HepG2 (cell line): Measurements from ENCODE around the gene FSCN2. TPM values are rescaled to one million over a fixed set of nuclear protein-coding genes. Genes with fewer than 3 reads are reported as not detected.

ENCODE experiments used
- ATF6 ChIP-seq: sonication (generic); formaldehyde crosslinking; conservative IDR thresholded peaks from 2 replicates; pipeline ENCODE4 v1.4.0; 2020; ENCODE audit warnings: missing genetic modification reagents
- BHLHE40 ChIP-seq: IDR thresholded peaks from 2 replicates; pipeline ENCODE4 v1.6.1; 2011; ENCODE audit warnings: low read length, improper control_type of control experiment
- CBX5 ChIP-seq: sonication (generic); formaldehyde crosslinking; IDR thresholded peaks from 2 replicates; pipeline ENCODE4 v1.4.0; 2020; ENCODE audit warnings: missing genetic modification reagents, borderline replicate concordance
- EEA1 ChIP-seq: sonication (generic); formaldehyde crosslinking; IDR thresholded peaks from 2 replicates; pipeline ENCODE4 v1.5.1; 2020; ENCODE audit warnings: mild to moderate bottlenecking, missing genetic modification reagents, borderline replicate concordance
- HBP1 ChIP-seq: IDR thresholded peaks from 2 replicates; pipeline ENCODE4 v1.6.1; 2016; ENCODE audit warnings: low read depth, control low read depth
- HNRNPLL ChIP-seq: fragments of 200-400 bp; formaldehyde crosslinking; IDR thresholded peaks from 2 replicates; pipeline ENCODE4 v1.6.1; 2017; ENCODE audit warnings: mild to moderate bottlenecking, low read depth, low read length; ENCODE audit not compliant: poor library complexity, severe bottlenecking
- KDM5B ChIP-seq: sonication (generic); formaldehyde crosslinking; IDR thresholded peaks from 2 replicates; pipeline ENCODE4 v1.4.0; 2020; ENCODE audit warnings: missing genetic modification reagents, mild to moderate bottlenecking, borderline replicate concordance
- NFAT5 ChIP-seq: sonication (generic); formaldehyde crosslinking; IDR thresholded peaks from 2 replicates; pipeline ENCODE4 v1.4.0; 2020; ENCODE audit warnings: missing genetic modification reagents
- PAWR ChIP-seq: sonication (generic); formaldehyde crosslinking; IDR thresholded peaks from 2 replicates; pipeline ENCODE4 v1.4.0; 2020; ENCODE audit warnings: missing genetic modification reagents, mild to moderate bottlenecking, borderline replicate concordance
- PPARG ChIP-seq: conservative IDR thresholded peaks from 2 replicates; pipeline ENCODE4 v1.6.1; 2016; ENCODE audit warnings: missing biosample characterization, missing genetic modification reagents
- THRA ChIP-seq: sonication (generic); formaldehyde crosslinking; IDR thresholded peaks from 2 replicates; pipeline ENCODE4 v1.4.0; 2020; ENCODE audit warnings: missing genetic modification reagents, borderline replicate concordance
- ZNF256 ChIP-seq: sonication (generic); formaldehyde crosslinking; conservative IDR thresholded peaks from 2 replicates; pipeline ENCODE4 v1.4.0; 2020; ENCODE audit warnings: missing genetic modification reagents
- ZNF383 ChIP-seq: sonication (generic); formaldehyde crosslinking; IDR thresholded peaks from 2 replicates; pipeline ENCODE4 v1.4.0; 2020; ENCODE audit warnings: missing genetic modification reagents, mild to moderate bottlenecking, borderline replicate concordance
- ZNF431 ChIP-seq: sonication (generic); formaldehyde crosslinking; IDR thresholded peaks from 2 replicates; pipeline ENCODE4 v1.9.0; 2022; ENCODE audit warnings: missing genetic modification reagents, low read depth, mild to moderate bottlenecking, borderline replicate concordance
- ZNF501 ChIP-seq: sonication (generic); formaldehyde crosslinking; IDR thresholded peaks from 2 replicates; pipeline ENCODE4 v1.5.1; 2020; ENCODE audit warnings: mild to moderate bottlenecking, moderate library complexity, missing genetic modification reagents
- ZNF510 ChIP-seq: sonication (generic); formaldehyde crosslinking; IDR thresholded peaks from 2 replicates; pipeline ENCODE4 v1.4.0; 2020; ENCODE audit warnings: low read depth, mild to moderate bottlenecking, missing genetic modification reagents
- ZNF775 ChIP-seq: sonication (generic); formaldehyde crosslinking; IDR thresholded peaks from 2 replicates; pipeline ENCODE4 v1.4.0; 2020; ENCODE audit warnings: missing genetic modification reagents, mild to moderate bottlenecking, moderate library complexity, borderline replicate concordance
- ZNF777 ChIP-seq: sonication (generic); formaldehyde crosslinking; IDR thresholded peaks from 2 replicates; pipeline ENCODE4 v1.4.0; 2020; ENCODE audit warnings: missing genetic modification reagents
- polyA plus RNA-seq, 8 experiments: library from polyadenylated mRNA; depleted of rRNA in 3 of 8; stranded (reverse) in 7 of 8; unstranded in 1 of 8; fragments of >200 nt; fragmentation: Illumina TruSeq in 4 of 8; extraction: Trizol in 4 of 8; gene quantifications; 2 replicates each; pipeline versions ENCODE4 v1.2.1 to v1.2.3, GENCODE V29; 2011 to 2016; ENCODE audit warnings: low read depth in 4 of 8, missing spikeins in 1 of 8, mixed read lengths in 1 of 8; ENCODE audit not compliant: insufficient read depth in 1 of 8
- total RNA-seq, 5 experiments: library from RNA; depleted of rRNA; stranded (reverse); fragments of >200 nt; fragmentation: Illumina TruSeq; extraction: Trizol; gene quantifications; 2 replicates each; pipeline ENCODE4 v1.2.3, GENCODE V29; 2016; ENCODE audit warnings: low read depth in 1 of 5

The FSCN2 gene
- total and polyA plus RNA-seq, 2 of the 13 experiments (the other 11 are each of a cell fraction or from before 2014, with no cell fraction given), result 0.09 TPM; not detected in 1

GRCh38 chr17:81511804-81512561 is 16.2 kb upstream of the FSCN2 start (continued):
- TF ChIP-seq THRA (CRISPR knock-in tag) (no peak), HNRNPLL (peak; percentile 26), NFAT5 (CRISPR knock-in tag) (no peak), ZNF256 (CRISPR knock-in tag) (no peak), KDM5B (CRISPR knock-in tag) (peak; percentile 68; the same call in 1 of the 2 replicates), ZNF431 (CRISPR knock-in tag) (no peak), ZNF501 (peak; percentile 32; the same call in 1 of the 2 replicates), CBX5 (CRISPR knock-in tag) (no peak), PPARG (no peak), HBP1 (CRISPR knock-in tag) (no peak), EEA1 (CRISPR knock-in tag) (peak; percentile 81; the same call in 1 of the 2 replicates), ZNF510 (peak; percentile 64; the same call in 1 of the 2 replicates), PAWR (CRISPR knock-in tag) (0 out of 2 replicates have a peak, but pooled peaks have one; percentile 32), ZNF775 (CRISPR knock-in tag) (0 out of 2 replicates have a peak, but pooled peaks have one; percentile 51), ZNF777 (CRISPR knock-in tag) (peak; percentile 22; the same call in 1 of the 2 replicates), BHLHE40 (0 out of 2 replicates have a peak, but pooled peaks have one; percentile 3), ATF6 (no peak), ZNF383 (no peak)
